Activated CD8-positive, alpha-beta T cell treated with anti-CD3 and anti-CD28 coated beads for 36 hours (primary cell): ENCODE results near the gene LUC7L3. TPM values are rescaled to one million over a fixed set of nuclear protein-coding genes. Genes with fewer than 3 reads are reported as not detected.
"Not testable (repeated sequence)": the region's sequence is repeated elsewhere in the genome, so short reads cannot be mapped to it uniquely, and the experiment has no call there.

ENCODE experiments used
- ATAC-seq: fragments of 200-7000 bp; cut with Tn5 transposase; one replicate; pipeline ENCODE4 v1.10.0; 2021; ENCODE audit warnings: mild to moderate bottlenecking, moderate library complexity
- CTCF ChIA-PET: fragments of 350-600 bp; sonication (Branson Sonifier 250); formaldehyde crosslinking; loops from one replicate; lab custom pipeline; 2021; ENCODE audit warnings: antibody characterized with exemption; lab: Charles Lee
- POLR2A ChIA-PET: fragments of 350-600 bp; sonication (Branson Sonifier 250); formaldehyde crosslinking; loops from one replicate; lab custom pipeline; 2021; ENCODE audit warnings: antibody characterized with exemption; lab: Charles Lee
- DNase-seq: peaks from one replicate; pipeline ENCODE4 v3.0.0-alpha.2; 2020
- H3K27ac Mint-ChIP-seq: one replicate; pipeline ENCODE4 v1.8.0; 2021; ENCODE audit warnings: mild to moderate bottlenecking, mixed read lengths
- H3K27me3 Mint-ChIP-seq: one replicate; pipeline ENCODE4 v1.8.0; 2021; ENCODE audit warnings: mixed read lengths
- H3K36me3 Mint-ChIP-seq: one replicate; pipeline ENCODE4 v1.8.0; 2021; ENCODE audit warnings: low read depth, mixed read lengths
- H3K4me1 Mint-ChIP-seq: one replicate; pipeline ENCODE4 v1.8.0; 2021; ENCODE audit warnings: low read depth, mixed read lengths
- H3K4me3 Mint-ChIP-seq: one replicate; pipeline ENCODE4 v1.8.0; 2021; ENCODE audit warnings: mild to moderate bottlenecking, moderate library complexity, mixed read lengths
- H3K9me3 Mint-ChIP-seq: one replicate; pipeline ENCODE4 v1.8.0; 2021; ENCODE audit warnings: mixed read lengths
- CTCF ChIP-seq: fragments of 200-600 bp; IDR thresholded peaks from one replicate; pipeline ENCODE4 v1.8.0; 2022; ENCODE audit warnings: antibody characterized with exemption, mild to moderate bottlenecking
- intact Hi-C: fragments of 100-400 bp; cut with micrococcal nuclease; formaldehyde crosslinking; loops from one replicate; pipeline ENCODE4 v1.10.0; 2022
- total RNA-seq, 2 experiments: library from RNA; stranded (reverse); gene quantifications; one replicate each; pipeline ENCODE4 v1.2.3, GENCODE V29; 2021

The LUC7L3 gene
- total RNA-seq, 2 experiments from 2014 or later: 148 to 160 TPM

GRCh38 chr17:50699410-50699809 is 20.0 kb upstream of the LUC7L3 start:
- POLR2A ChIA-PET: no interaction called here
- intact Hi-C loops: loop anchor here (10.0 kb wide), 1 partner anchor 155 kb away; the partner anchor contains the start of gene SPATA20
- H3K27me3 Mint-ChIP-seq: no peaks in the 10 kb centered on the region
- H3K27ac Mint-ChIP-seq: no peak overlapping the region
- H3K4me3 Mint-ChIP-seq: no peak overlapping the region
- H3K4me1 Mint-ChIP-seq: peaks cover 37% of the 10 kb centered on the region
- TF ChIP-seq CTCF: no peak
- CTCF ChIA-PET: no interaction called here
- ATAC-seq (no peak), DNase-seq (no peak)
- H3K9me3 Mint-ChIP-seq: no peaks in the 10 kb centered on the region
- peaks cover 59% of the 10 kb centered on the region for H3K36me3 Mint-ChIP-seq

GRCh38 chr17:50703162-50703561 is 16.2 kb upstream of the LUC7L3 start:
- Mint-ChIP-seq H3K9me3 (no peaks in the 10 kb centered on the region), H3K27me3 (no peaks in the 10 kb centered on the region), H3K4me1 (peaks cover 46% of the 10 kb centered on the region), H3K4me3 (no peak overlapping the region), H3K36me3 (peaks cover 52% of the 10 kb centered on the region), H3K27ac (peak overlapping the region; percentile 39)
- ChIA-PET POLR2A (interaction anchor here (1.8 kb wide), 1 partner anchor 8 kb away, joined by 5 read pairs; no protein-coding TSS in a partner anchor), CTCF (interaction anchor here (1.9 kb wide), 1 partner anchor 8 kb away, joined by 9 read pairs; no protein-coding TSS in a partner anchor)
- no peak for TF ChIP-seq CTCF
- ATAC-seq: no peak
- no peak for DNase-seq
- intact Hi-C loops: no loop called here

GRCh38 chr17:50707289-50708049 is 11.9 kb upstream of the LUC7L3 start, which contains the start of gene ANKRD40:
ANKRD40 (minus strand) TSS chr17:50707914; CDS start chr17:50707654, 260 bp downstream.
- CTCF ChIA-PET: interaction anchor here (1.1 to 2.8 kb wide), 5 partner anchors 9 to 309 kb away, joined by 3 to 11 read pairs (median 4); partner anchors contain the start of gene LUC7L3
- peak within 1 kb of the TSS; percentile 94 for H3K27ac Mint-ChIP-seq
- no peak for TF ChIP-seq CTCF

GRCh38 chr17:50708050-50709000 is 11.1 kb upstream of the LUC7L3 start:
- intact Hi-C loops: no loop called here
- CTCF ChIA-PET: interaction anchor here (1.0 to 2.8 kb wide), 8 partner anchors 8 to 310 kb away, joined by 3 to 11 read pairs (median 3); partner anchors contain the start of gene LUC7L3
- Mint-ChIP-seq H3K27ac (peak overlapping the region; percentile 94), H3K9me3 (no peaks in the 10 kb centered on the region), H3K4me1 (peaks cover 34% of the 10 kb centered on the region), H3K36me3 (peaks cover 26% of the 10 kb centered on the region), H3K4me3 (peak overlapping the region; percentile 95), H3K27me3 (no peaks in the 10 kb centered on the region)
- no peak for ATAC-seq
- TF ChIP-seq CTCF: no peak
- POLR2A ChIA-PET: interaction anchor here (0.6 to 3.9 kb wide), 8 partner anchors 8 to 20 kb away, joined by 3 to 32 read pairs (median 4); partner anchors contain the start of gene LUC7L3
- DNase-seq: no peak

More at GRCh38 chr17:50707289-50708049, 11.9 kb upstream of the LUC7L3 start, which contains the start of gene ANKRD40:
- H3K4me3 Mint-ChIP-seq: peak within 1 kb of the TSS; percentile 95
- intact Hi-C loops: loop anchor here (2.0 kb wide), 1 partner anchor 13 kb away; no protein-coding TSS in a partner anchor
- no peaks in the 10 kb centered on the region for H3K27me3 Mint-ChIP-seq
- H3K4me1 Mint-ChIP-seq: peaks cover 40% of the 10 kb centered on the region
- ATAC-seq: peak; percentile 87
- peak; percentile 92 for DNase-seq
- POLR2A ChIA-PET: interaction anchor here (0.6 to 3.9 kb wide), 9 partner anchors 9 to 21 kb away, joined by 3 to 32 read pairs (median 3); partner anchors contain the start of gene LUC7L3
- no peaks in the 10 kb centered on the region for H3K9me3 Mint-ChIP-seq
- H3K36me3 Mint-ChIP-seq: peaks cover 32% of the 10 kb centered on the region

- H3K27ac Mint-ChIP-seq: peak overlapping the region; percentile 94
- H3K27me3 Mint-ChIP-seq, intact Hi-C loops, DNase-seq, ATAC-seq, H3K9me3 Mint-ChIP-seq: not testable (repeated sequence)
- ChIA-PET POLR2A (interaction anchor here (1.1 to 3.9 kb wide), 4 partner anchors 9 to 17 kb away, joined by 3 to 32 read pairs (median 8); partner anchors contain the start of gene LUC7L3), CTCF (interaction anchor here (1.0 to 2.8 kb wide), 5 partner anchors 9 to 163 kb away, joined by 3 to 11 read pairs (median 3); no protein-coding TSS in a partner anchor)
- peaks cover 19% of the 10 kb centered on the region for H3K36me3 Mint-ChIP-seq
- peaks cover 27% of the 10 kb centered on the region for H3K4me1 Mint-ChIP-seq
- H3K4me3 Mint-ChIP-seq: peak overlapping the region; percentile 95
These were observed 10.3 kb upstream of the LUC7L3 start for GRCh38 chr17:50709053-50709452.
